Astrocyte (in vitro differentiated cells and primary cell): ENCODE data around the gene GNAQ. TPM values are rescaled to one million over a fixed set of nuclear protein-coding genes. Genes with fewer than 3 reads are reported as not detected.

ENCODE experiments used
- DNase-seq: peaks from one replicate; pipeline ENCODE4 v3.0.0-alpha.2; 2010; ENCODE audit warnings: low read depth
- FAIRE-seq: peaks from 2 replicates; lab custom pipeline; 2011; peaks lifted over from hg19 to GRCh38; lab: Jason Lieb, UNC
- H2AFZ ChIP-seq: 2 replicates; pipeline ENCODE4 v1.6.0; 2012; ENCODE audit warnings: low read depth, low read length, inconsistent platforms
- H3K27ac ChIP-seq: 2 replicates; pipeline ENCODE4 v1.5.1; 2011; ENCODE audit warnings: low read depth, low read length, inconsistent platforms
- H3K27me3 ChIP-seq: 2 replicates; pipeline ENCODE4 v1.6.0; 2011; ENCODE audit warnings: low read length, inconsistent platforms; ENCODE audit not compliant: insufficient read depth
- H3K36me3 ChIP-seq: 2 replicates; pipeline ENCODE4 v1.5.1; 2011; ENCODE audit warnings: low read length, inconsistent platforms; ENCODE audit not compliant: insufficient read depth
- H3K4me1 ChIP-seq: 2 replicates; pipeline ENCODE4 v1.5.1; 2011; ENCODE audit warnings: low read length, inconsistent platforms; ENCODE audit not compliant: insufficient read depth
- H3K4me2 ChIP-seq: 2 replicates; pipeline ENCODE4 v1.6.0; 2012; ENCODE audit warnings: low read length, inconsistent platforms
- H3K4me3 ChIP-seq: 2 replicates; pipeline ENCODE4 v1.5.1; 2011; ENCODE audit warnings: low read depth, mild to moderate bottlenecking, low read length, inconsistent platforms; ENCODE audit not compliant: insufficient read depth
- H3K79me2 ChIP-seq: 2 replicates; pipeline ENCODE4 v1.6.0; 2012; ENCODE audit warnings: mild to moderate bottlenecking, low read length, inconsistent platforms; ENCODE audit not compliant: insufficient read depth
- H3K9ac ChIP-seq: 2 replicates; pipeline ENCODE4 v1.6.0; 2012; ENCODE audit warnings: mild to moderate bottlenecking, low read length, inconsistent platforms
- H3K9me3 ChIP-seq: 2 replicates; pipeline ENCODE4 v1.5.1; 2012; ENCODE audit warnings: low read depth, mild to moderate bottlenecking, low read length, inconsistent platforms; ENCODE audit not compliant: insufficient read depth
- H4K20me1 ChIP-seq: 2 replicates; pipeline ENCODE4 v1.6.0; 2012; ENCODE audit warnings: low read length, inconsistent platforms; ENCODE audit not compliant: insufficient read depth
- H3K27ac Mint-ChIP-seq: one replicate; pipeline ENCODE4 v1.8.0; 2021; ENCODE audit warnings: mild to moderate bottlenecking, mixed read lengths; ENCODE audit not compliant: unreplicated experiment
- H3K27me3 Mint-ChIP-seq: one replicate; pipeline ENCODE4 v1.8.0; 2021; ENCODE audit warnings: low read depth, mixed read lengths; ENCODE audit not compliant: unreplicated experiment
- H3K36me3 Mint-ChIP-seq: one replicate; pipeline ENCODE4 v1.8.0; 2021; ENCODE audit warnings: low read depth, mixed read lengths; ENCODE audit not compliant: unreplicated experiment
- H3K4me1 Mint-ChIP-seq: one replicate; pipeline ENCODE4 v1.8.0; 2021; ENCODE audit warnings: low read depth, mixed read lengths; ENCODE audit not compliant: unreplicated experiment
- H3K4me3 Mint-ChIP-seq: one replicate; pipeline ENCODE4 v1.8.0; 2021; ENCODE audit warnings: mild to moderate bottlenecking, moderate library complexity, mixed read lengths; ENCODE audit not compliant: unreplicated experiment
- H3K9me3 Mint-ChIP-seq: one replicate; pipeline ENCODE4 v1.8.0; 2021; ENCODE audit warnings: mild to moderate bottlenecking, mixed read lengths; ENCODE audit not compliant: unreplicated experiment
- CTCF ChIP-seq: IDR thresholded peaks from 2 replicates; pipeline ENCODE4 v1.5.1; 2011; ENCODE audit warnings: low read depth, mild to moderate bottlenecking, inconsistent platforms, low read length, moderate library complexity; ENCODE audit not compliant: insufficient read depth
- EZH2 ChIP-seq: IDR thresholded peaks from 2 replicates; pipeline ENCODE4 v1.6.1; 2012; ENCODE audit warnings: mild to moderate bottlenecking, low read length, inconsistent platforms; ENCODE audit not compliant: insufficient read depth
- total RNA-seq: library from RNA; stranded (reverse); gene quantifications from 2 replicates; pipeline ENCODE4 v1.2.1, GENCODE V29; 2021

The GNAQ gene
- total RNA-seq, 1 donor from 2014 or later: 74.9 TPM

- H3K4me3 Mint-ChIP-seq: no peak overlapping the region
- no peak overlapping the region for H3K4me3 ChIP-seq
- no peaks in the 10 kb centered on the region for H3K9me3 ChIP-seq
- H3K27ac Mint-ChIP-seq: no peak overlapping the region
- no peaks in the 10 kb centered on the region for H3K27me3 Mint-ChIP-seq
- no peak for DNase-seq
- peaks cover 1% of the 10 kb centered on the region for H3K36me3 Mint-ChIP-seq
- H3K79me2 ChIP-seq: peaks cover 79% of the 10 kb centered on the region
- H3K9ac ChIP-seq: no peak overlapping the region
- H3K4me1 ChIP-seq: peaks cover 11% of the 10 kb centered on the region
- TF ChIP-seq EZH2 (no peak), CTCF (no peak)
- peaks cover 74% of the 10 kb centered on the region for H4K20me1 ChIP-seq
- no peaks in the 10 kb centered on the region for H3K36me3 ChIP-seq
- FAIRE-seq: no peak
- H3K4me2 ChIP-seq: peak overlapping the region; percentile 40
- no peak overlapping the region for H2AFZ ChIP-seq
- no peak overlapping the region for H3K27ac ChIP-seq
- no peaks in the 10 kb centered on the region for H3K27me3 ChIP-seq
- H3K9me3 Mint-ChIP-seq: no peaks in the 10 kb centered on the region
- H3K4me1 Mint-ChIP-seq: peaks cover 43% of the 10 kb centered on the region
Observed at GRCh38 chr9:77946296-77946695, 85.3 kb downstream of the GNAQ start.

GRCh38 chr9:77945798-77946197 lies 85.8 kb downstream of the GNAQ start:
- peak overlapping the region; percentile 40 for H3K4me2 ChIP-seq
- peaks cover 73% of the 10 kb centered on the region for H4K20me1 ChIP-seq

More at GRCh38 chr9:77945798-77946197, 85.8 kb downstream of the GNAQ start:
- peaks cover 43% of the 10 kb centered on the region for H3K4me1 Mint-ChIP-seq
- DNase-seq: peak; percentile 62
- Histone ChIP-seq H3K9me3 (no peaks in the 10 kb centered on the region), H3K9ac (no peak overlapping the region), H3K4me3 (no peak overlapping the region), H3K27me3 (no peaks in the 10 kb centered on the region), H3K4me1 (peaks cover 11% of the 10 kb centered on the region), H2AFZ (no peak overlapping the region), H3K27ac (no peak overlapping the region), H3K79me2 (peaks cover 78% of the 10 kb centered on the region), H3K36me3 (no peaks in the 10 kb centered on the region)
- TF ChIP-seq CTCF: no peak
- H3K4me3 Mint-ChIP-seq: no peak overlapping the region
- FAIRE-seq: no peak
- no peak overlapping the region for H3K27ac Mint-ChIP-seq
- no peaks in the 10 kb centered on the region for H3K9me3 Mint-ChIP-seq
- H3K27me3 Mint-ChIP-seq: no peaks in the 10 kb centered on the region
- peaks cover 1% of the 10 kb centered on the region for H3K36me3 Mint-ChIP-seq
